ENCODE data around the gene HNRNPH1.

The HNRNPH1 gene

GRCh38 chr5:179605026-179605833, 18.2 kb downstream of the HNRNPH1 start:
- Histone ChIP-seq H3K79me2 (ENCODE audit: insufficient read depth, low read length) (no peaks in the 10 kb centered on the region), H3K4me2 (ENCODE audit: low read length) (no peak overlapping the region), H3K4me1 (ENCODE audit: insufficient read depth, low read length, severe bottlenecking) (no peaks in the 10 kb centered on the region), H4K20me1 (ENCODE audit: insufficient read depth, low read length) (no peaks in the 10 kb centered on the region), H3K9me2 (ENCODE audit: low read depth, low read length) (no peaks in the 10 kb centered on the region), H3K27me3 (ENCODE audit: insufficient read depth, low read length) (no peaks in the 10 kb centered on the region), H3K9ac (ENCODE audit: low read length) (no peak overlapping the region), H3K9me3 (ENCODE audit: low read length) (no peaks in the 10 kb centered on the region), H3F3A (ENCODE audit: insufficient read depth, low read length) (0 out of 2 replicates have a peak, but pooled peaks cover 6% of the 10 kb centered on the region), H3K27ac (ENCODE audit: low read depth, low read length, poor library complexity, severe bottlenecking) (no peak overlapping the region), H3K36me3 (ENCODE audit: insufficient read depth, low read length) (peaks cover 69% of the 10 kb centered on the region), H3K4me3 (ENCODE audit: low read depth, low read length, poor library complexity, severe bottlenecking) (no peak overlapping the region), H2AFZ (ENCODE audit: low read length) (no peak overlapping the region)
- TF ChIP-seq CTCF (IDR thresholded peaks at IDR 0.05; ENCODE audit: low read length) (no peak), EZH2 (IDR thresholded peaks at IDR 0.05; ENCODE audit: borderline replicate concordance, low read length) (no peak)

DNA sequence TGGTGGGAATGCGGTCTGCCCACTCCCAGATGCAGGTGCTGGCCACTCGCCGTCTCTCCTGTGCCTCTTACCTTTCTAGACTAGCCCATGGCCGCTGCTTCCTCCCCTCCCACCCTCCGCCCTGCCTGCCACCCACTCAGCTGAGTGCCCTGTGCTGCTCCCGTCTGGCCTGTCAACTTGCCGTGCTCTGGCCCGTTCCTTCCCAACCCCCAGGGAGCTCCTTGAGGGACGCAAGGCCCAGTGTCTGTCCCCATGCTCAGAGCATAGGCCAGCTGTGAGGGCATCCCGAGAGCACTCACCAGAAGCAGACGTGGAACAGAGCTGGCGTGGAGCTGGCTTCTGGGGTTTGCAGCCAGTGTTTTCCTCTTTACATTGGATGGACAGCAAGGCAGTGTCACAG, 20.2 kb downstream of the HNRNPH1 start:
- no peaks in the 10 kb centered on the region for H4K20me1 ChIP-seq (ENCODE audit: insufficient read depth, low read length)
- H3K36me3 ChIP-seq (ENCODE audit: insufficient read depth, low read length), result peaks cover 70% of the 10 kb centered on the region
- H3K4me2 ChIP-seq (ENCODE audit: low read length), result no peak overlapping the region
- no peak overlapping the region for H3K27ac ChIP-seq (ENCODE audit: low read depth, low read length, poor library complexity, severe bottlenecking)
- H3F3A ChIP-seq (ENCODE audit: insufficient read depth, low read length), result no peaks in the 10 kb centered on the region
- H3K79me2 ChIP-seq (ENCODE audit: insufficient read depth, low read length), result no peaks in the 10 kb centered on the region
- H2AFZ ChIP-seq (ENCODE audit: low read length), result no peak overlapping the region
- H3K9me2 ChIP-seq (ENCODE audit: low read depth, low read length), result no peaks in the 10 kb centered on the region
- no peak overlapping the region for H3K9ac ChIP-seq (ENCODE audit: low read length)
- TF ChIP-seq CTCF (IDR thresholded peaks at IDR 0.05; ENCODE audit: low read length), result no peak
- TF ChIP-seq EZH2 (IDR thresholded peaks at IDR 0.05; ENCODE audit: borderline replicate concordance, low read length), result no peak
- no peaks in the 10 kb centered on the region for H3K9me3 ChIP-seq (ENCODE audit: low read length)
- H3K4me3 ChIP-seq (ENCODE audit: low read depth, low read length, poor library complexity, severe bottlenecking), result no peak overlapping the region
- H3K4me1 ChIP-seq (ENCODE audit: insufficient read depth, low read length, severe bottlenecking), result no peaks in the 10 kb centered on the region
- no peaks in the 10 kb centered on the region for H3K27me3 ChIP-seq (ENCODE audit: insufficient read depth, low read length)

GRCh38 chr5:179601871-179602625, 21.4 kb downstream of the HNRNPH1 start:
- no peaks in the 10 kb centered on the region for H4K20me1 ChIP-seq (ENCODE audit: insufficient read depth, low read length)
- H3K27me3 ChIP-seq (ENCODE audit: insufficient read depth, low read length), result no peaks in the 10 kb centered on the region
- H3K4me3 ChIP-seq (ENCODE audit: low read depth, low read length, poor library complexity, severe bottlenecking), result no peak overlapping the region
- TF ChIP-seq EZH2 (IDR thresholded peaks at IDR 0.05; ENCODE audit: borderline replicate concordance, low read length) (no peak), CTCF (IDR thresholded peaks at IDR 0.05; ENCODE audit: low read length) (no peak)
- no peak overlapping the region for H2AFZ ChIP-seq (ENCODE audit: low read length)
- no peaks in the 10 kb centered on the region for H3F3A ChIP-seq (ENCODE audit: insufficient read depth, low read length)
- no peak overlapping the region for H3K4me2 ChIP-seq (ENCODE audit: low read length)
- no peaks in the 10 kb centered on the region for H3K79me2 ChIP-seq (ENCODE audit: insufficient read depth, low read length)
- no peak overlapping the region for H3K9ac ChIP-seq (ENCODE audit: low read length)
- H3K4me1 ChIP-seq (ENCODE audit: insufficient read depth, low read length, severe bottlenecking), result no peaks in the 10 kb centered on the region
- H3K9me2 ChIP-seq (ENCODE audit: low read depth, low read length), result no peaks in the 10 kb centered on the region
- no peak overlapping the region for H3K27ac ChIP-seq (ENCODE audit: low read depth, low read length, poor library complexity, severe bottlenecking)
- no peaks in the 10 kb centered on the region for H3K9me3 ChIP-seq (ENCODE audit: low read length)
- peaks cover 69% of the 10 kb centered on the region for H3K36me3 ChIP-seq (ENCODE audit: insufficient read depth, low read length)

Data from OCI-LY1 (cell line).